Measurements from ENCODE around the gene PPP2R2C. TPM values are rescaled to one million over a fixed set of nuclear protein-coding genes. Genes with fewer than 3 reads are reported as not detected.

The PPP2R2C gene
- total RNA-seq, 3 donors from 2014 or later: 0.31 to 2.9 (median 0.41) TPM

DNA sequence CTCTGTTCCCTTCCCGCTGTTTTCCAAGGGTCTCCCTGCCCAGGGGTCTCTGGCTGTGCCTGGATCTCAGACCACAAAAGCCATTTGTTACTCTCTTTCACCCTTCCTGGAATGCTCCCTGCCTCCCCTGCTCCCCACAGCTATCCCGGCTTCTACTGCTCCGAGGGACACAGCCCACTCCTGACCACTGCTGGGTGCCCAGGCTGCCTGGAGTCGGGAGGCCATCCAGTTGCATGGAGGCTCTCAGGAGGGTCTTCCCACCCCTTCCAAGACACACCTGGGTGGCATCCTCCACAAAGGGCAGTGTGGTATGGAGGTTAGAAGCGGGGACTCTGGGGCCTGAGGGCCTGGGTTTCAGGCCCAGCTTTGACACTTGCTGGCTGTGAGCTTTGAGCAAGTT lies 101.1 kb downstream of the PPP2R2C start:
- no peak for ATAC-seq
- peak in 1 of 3 donors; percentile 12 for DNase-seq
- H3K9me3 ChIP-seq: no peaks in the 10 kb centered on the region
- intact Hi-C loops (cut with DNase I, micrococcal nuclease): no loop called here
- H3K4me3 ChIP-seq: no peak overlapping the region
- TF ChIP-seq CTCF (IDR thresholded peaks at IDR 0.05): no peak
- no peaks in the 10 kb centered on the region for H3K4me1 ChIP-seq (ENCODE audit: low read depth)
- no peaks in the 10 kb centered on the region for H3K36me3 ChIP-seq (ENCODE audit: low read depth)

DNA sequence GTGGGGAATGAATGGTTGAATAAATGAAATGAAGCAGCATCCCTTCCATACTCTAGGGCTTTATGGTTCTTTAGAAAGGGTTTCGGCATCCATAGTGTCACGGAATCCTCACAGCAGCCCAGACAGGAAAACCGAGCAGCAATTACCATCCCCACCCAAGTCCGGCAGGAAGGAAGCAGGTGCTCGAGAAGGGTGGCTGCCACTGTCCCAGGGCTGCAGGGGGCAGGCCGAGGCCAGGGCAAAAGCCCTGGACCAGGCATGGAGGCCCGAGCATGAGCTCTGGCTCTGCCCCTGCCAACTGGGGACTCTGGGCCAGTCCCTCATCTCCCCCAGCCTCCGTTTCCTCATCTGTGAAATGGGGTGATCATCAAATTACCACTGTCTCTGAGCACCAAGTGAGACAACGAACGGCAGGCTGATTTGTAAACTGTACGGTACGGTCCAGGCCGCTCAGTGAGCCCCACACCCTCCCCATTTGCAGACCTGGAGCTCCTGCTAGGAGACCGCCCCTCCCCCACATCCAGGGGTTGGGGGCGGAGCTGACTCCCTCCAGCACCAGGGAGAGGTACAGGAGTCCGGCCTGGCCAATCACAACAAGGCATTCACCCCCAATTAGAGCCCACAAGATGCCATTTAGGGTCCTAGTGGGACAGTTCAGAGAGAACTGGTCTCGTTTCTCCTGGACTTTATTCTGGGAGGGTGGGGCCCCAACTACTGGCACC lies 102.3 kb downstream of the PPP2R2C start:
- H3K4me1 ChIP-seq (ENCODE audit: low read depth): no peaks in the 10 kb centered on the region
- intact Hi-C loops (cut with DNase I, micrococcal nuclease): no loop called here
- H3K4me3 ChIP-seq: no peak overlapping the region
- H3K9me3 ChIP-seq: no peaks in the 10 kb centered on the region
- H3K36me3 ChIP-seq (ENCODE audit: low read depth): no peaks in the 10 kb centered on the region
- no peak for TF ChIP-seq CTCF (IDR thresholded peaks at IDR 0.05)
- peak in 1 of 3 donors; percentile 7 for DNase-seq
- no peak for ATAC-seq

- no peaks in the 10 kb centered on the region for H3K4me1 ChIP-seq (ENCODE audit: low read depth)
- no peak overlapping the region for H3K4me3 ChIP-seq
- intact Hi-C loops (cut with DNase I, micrococcal nuclease): no loop called here
- DNase-seq (peak in 1 of 3 donors; percentile 23), ATAC-seq (no peak)
- TF ChIP-seq CTCF (IDR thresholded peaks at IDR 0.05): no peak
- no peaks in the 10 kb centered on the region for H3K36me3 ChIP-seq (ENCODE audit: low read depth)
- no peaks in the 10 kb centered on the region for H3K9me3 ChIP-seq
Measured at GRCh38 chr4:6369511-6369910, 102.9 kb downstream of the PPP2R2C start.

GRCh38 chr4:6369035-6369434 lies 103.4 kb downstream of the PPP2R2C start:
- TF ChIP-seq CTCF (IDR thresholded peaks at IDR 0.05): no peak
- ATAC-seq (no peak), DNase-seq (peak in 1 of 3 donors; percentile 2)
- Histone ChIP-seq H3K4me1 (ENCODE audit: low read depth) (no peaks in the 10 kb centered on the region), H3K36me3 (ENCODE audit: low read depth) (no peaks in the 10 kb centered on the region), H3K9me3 (no peaks in the 10 kb centered on the region), H3K4me3 (no peak overlapping the region)
- intact Hi-C loops (cut with DNase I, micrococcal nuclease): no loop called here

GRCh38 chr4:6368601-6369000 lies 103.8 kb downstream of the PPP2R2C start:
- H3K4me3 ChIP-seq: no peak overlapping the region
- TF ChIP-seq CTCF (IDR thresholded peaks at IDR 0.05): no peak
- intact Hi-C loops (cut with DNase I, micrococcal nuclease): no loop called here
- no peaks in the 10 kb centered on the region for H3K9me3 ChIP-seq
- DNase-seq (peak in 1 of 3 donors; percentile 32), ATAC-seq (no peak)
- no peaks in the 10 kb centered on the region for H3K36me3 ChIP-seq (ENCODE audit: low read depth)
- H3K4me1 ChIP-seq (ENCODE audit: low read depth): no peaks in the 10 kb centered on the region
